Subcutaneous abdominal adipose tissue (tissue), 5 donors: ENCODE data around the gene NSL1.

Experiments used
- H3K27ac ChIP-seq: one replicate; pipeline ENCODE4 v1.7.0; 2013; ENCODE audit warnings: low read depth, mild to moderate bottlenecking, inconsistent platforms, low read length, moderate library complexity
- H3K27me3 ChIP-seq, 5 donors: one replicate each; pipeline ENCODE4 v1.7.0; 2013; ENCODE audit warnings: low read length in 5 of 5, inconsistent platforms in 1 of 5; ENCODE audit not compliant: control insufficient read depth in 5 of 5, insufficient read depth in 4 of 5
- H3K36me3 ChIP-seq, 5 donors: one replicate each; pipeline ENCODE4 v1.7.0; 2013; ENCODE audit warnings: low read length in 5 of 5; ENCODE audit not compliant: control insufficient read depth in 5 of 5, insufficient read depth in 5 of 5
- H3K4me1 ChIP-seq, 5 donors: one replicate each; pipeline ENCODE4 v1.7.0; 2013; ENCODE audit warnings: low read length in 5 of 5, mild to moderate bottlenecking in 3 of 5, moderate library complexity in 1 of 5; ENCODE audit not compliant: control insufficient read depth in 5 of 5, insufficient read depth in 5 of 5
- H3K4me3 ChIP-seq, 5 donors: one replicate each; pipeline ENCODE4 v1.7.0; 2013; ENCODE audit warnings: low read length in 5 of 5, low read depth in 1 of 5
- H3K9ac ChIP-seq, 5 donors: one replicate each; pipeline ENCODE4 v1.7.0; 2013; ENCODE audit warnings: low read length in 5 of 5, mild to moderate bottlenecking in 4 of 5, moderate library complexity in 3 of 5
- H3K9me3 ChIP-seq, 5 donors: one replicate each; pipeline ENCODE4 v1.7.0; 2013; ENCODE audit warnings: low read length in 5 of 5; ENCODE audit not compliant: control insufficient read depth in 5 of 5
- donor health status: healthy.
- donor health status: healthy.
- donor health status: healthy.
- donor health status: healthy.
- donor health status: healthy.

Gene NSL1

DNA sequence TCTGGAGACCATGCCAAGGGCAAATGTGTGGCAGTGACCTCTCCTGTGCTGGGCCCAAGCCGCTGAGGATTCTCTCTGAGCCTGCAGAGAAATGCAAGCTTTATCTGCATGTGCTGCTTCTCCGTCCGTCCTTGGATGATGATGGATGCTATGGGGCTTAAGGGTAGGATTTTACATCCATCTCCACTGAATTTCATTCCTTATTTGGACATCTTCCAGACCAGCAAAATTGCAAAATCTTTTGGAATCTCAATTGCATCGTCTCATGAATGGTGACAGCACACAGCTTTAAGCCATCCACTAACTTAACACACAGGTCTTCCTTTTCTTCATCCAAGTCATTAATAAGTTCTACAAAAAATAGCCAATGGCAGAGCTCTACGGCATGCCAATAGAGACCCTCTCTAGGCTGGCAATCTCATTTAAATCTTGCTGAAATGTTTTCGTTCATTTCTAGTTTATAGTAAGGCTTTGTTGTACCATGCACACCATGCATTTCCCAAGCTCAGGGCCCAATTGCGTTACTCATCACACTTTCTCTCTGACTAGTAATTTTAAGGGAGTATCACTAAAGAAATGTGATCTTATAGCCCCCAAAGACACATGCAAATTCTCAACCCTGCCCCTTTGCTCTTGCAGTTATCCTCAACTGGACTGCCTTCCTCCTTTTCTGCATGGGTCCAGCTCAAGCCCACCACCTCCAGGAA, 103.1 kb downstream of the NSL1 start:
- no peak overlapping the region for H3K27ac ChIP-seq

GRCh38 chr1:212687811-212688210, 103.8 kb downstream of the NSL1 start:
- Histone ChIP-seq H3K27me3 (peaks cover 0 to 6% (median 0%) of the 10 kb centered on the region in 5 donors), H3K36me3 (peaks cover 0 to 3% (median 0%) of the 10 kb centered on the region in 5 donors), H3K4me3 (no peak overlapping the region), H3K27ac (no peak overlapping the region), H3K9ac (no peak overlapping the region), H3K9me3 (no peaks in the 10 kb centered on the region), H3K4me1 (peaks cover 0 to 26% (median 5%) of the 10 kb centered on the region in 5 donors)

More for the DNA sequence above, 103.1 kb downstream of the NSL1 start:
- H3K9ac ChIP-seq: no peak overlapping the region
- H3K9me3 ChIP-seq: no peaks in the 10 kb centered on the region
- H3K36me3 ChIP-seq: peaks cover 0 to 3% (median 0%) of the 10 kb centered on the region in 5 donors
- H3K4me1 ChIP-seq: peaks cover 0 to 19% (median 4%) of the 10 kb centered on the region in 5 donors
- no peak overlapping the region for H3K4me3 ChIP-seq
- H3K27me3 ChIP-seq: peaks cover 0 to 6% (median 0%) of the 10 kb centered on the region in 5 donors

- Histone ChIP-seq H3K9ac (no peak overlapping the region), H3K4me1 (peaks cover 0 to 29% (median 5%) of the 10 kb centered on the region in 5 donors), H3K9me3 (no peaks in the 10 kb centered on the region), H3K4me3 (no peak overlapping the region), H3K36me3 (peaks cover 0 to 3% (median 0%) of the 10 kb centered on the region in 5 donors), H3K27ac (no peak overlapping the region), H3K27me3 (peaks cover 0 to 6% (median 0%) of the 10 kb centered on the region in 5 donors)
These were observed 105.0 kb downstream of the NSL1 start for GRCh38 chr1:212686591-212686990.

- peaks cover 0 to 6% (median 0%) of the 10 kb centered on the region in 5 donors for H3K27me3 ChIP-seq
These were observed 105.5 kb downstream of the NSL1 start for GRCh38 chr1:212686069-212686468.

DNA sequence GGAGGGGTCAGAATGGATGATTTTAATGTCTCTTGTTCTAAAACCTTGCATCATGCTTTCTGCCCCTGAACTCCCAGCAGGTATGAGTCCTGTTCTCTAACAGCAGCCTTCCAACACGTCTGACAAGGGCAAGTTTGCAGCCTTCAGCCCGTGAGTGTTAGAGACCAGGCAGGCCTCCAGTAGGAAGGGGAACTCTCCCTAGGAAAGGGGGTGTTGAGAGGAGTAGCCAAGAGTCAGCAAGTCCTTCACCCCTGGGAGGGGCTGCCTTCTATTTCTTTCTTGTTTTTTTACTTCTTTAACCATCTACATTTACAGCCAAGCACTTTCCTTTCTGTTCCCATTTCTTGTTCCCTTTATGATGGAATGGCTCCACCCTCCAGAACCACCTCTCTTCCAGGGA, 106.1 kb downstream of the NSL1 start:
- no peak overlapping the region for H3K9ac ChIP-seq
- no peak overlapping the region for H3K27ac ChIP-seq
- peaks cover 0 to 3% (median 0%) of the 10 kb centered on the region in 5 donors for H3K36me3 ChIP-seq
- H3K9me3 ChIP-seq: no peaks in the 10 kb centered on the region
- H3K27me3 ChIP-seq: peaks cover 0 to 6% (median 0%) of the 10 kb centered on the region in 5 donors
- H3K4me1 ChIP-seq: peaks cover 0 to 29% (median 5%) of the 10 kb centered on the region in 5 donors
- no peak overlapping the region for H3K4me3 ChIP-seq

More at GRCh38 chr1:212686069-212686468, 105.5 kb downstream of the NSL1 start:
- Histone ChIP-seq H3K9me3 (no peaks in the 10 kb centered on the region), H3K4me3 (no peak overlapping the region), H3K4me1 (peaks cover 0 to 29% (median 5%) of the 10 kb centered on the region in 5 donors), H3K9ac (no peak overlapping the region), H3K36me3 (peaks cover 0 to 3% (median 0%) of the 10 kb centered on the region in 5 donors), H3K27ac (no peak overlapping the region)

- Histone ChIP-seq H3K36me3 (peaks cover 0 to 3% (median 0%) of the 10 kb centered on the region in 5 donors), H3K4me3 (no peak overlapping the region), H3K4me1 (peaks cover 0 to 29% (median 5%) of the 10 kb centered on the region in 5 donors), H3K27ac (no peak overlapping the region), H3K9ac (no peak overlapping the region), H3K9me3 (no peaks in the 10 kb centered on the region), H3K27me3 (peaks cover 0 to 6% (median 0%) of the 10 kb centered on the region in 5 donors)
These were observed 107.0 kb downstream of the NSL1 start for GRCh38 chr1:212684521-212685090.

DNA sequence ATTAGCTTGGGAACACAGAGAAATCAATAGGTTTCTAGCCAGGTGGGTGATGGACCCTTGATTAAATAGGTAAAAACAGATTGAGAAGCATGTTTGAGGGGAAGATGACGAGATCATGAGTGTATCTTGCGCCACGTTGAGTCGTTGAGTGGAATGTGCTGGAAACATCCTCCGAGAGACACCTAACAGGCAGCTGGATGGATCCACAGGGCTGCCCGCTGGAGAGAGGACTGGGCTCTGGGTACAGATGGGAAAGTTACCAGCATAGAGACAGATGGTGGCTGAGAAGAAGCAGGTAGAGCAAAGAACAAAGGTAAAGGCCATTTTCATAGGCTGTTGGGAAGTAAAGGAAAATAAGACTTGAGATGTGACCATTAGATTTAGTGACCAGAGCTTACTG, 107.5 kb downstream of the NSL1 start:
- Histone ChIP-seq H3K27ac (no peak overlapping the region), H3K27me3 (peaks cover 0 to 6% (median 0%) of the 10 kb centered on the region in 5 donors), H3K9me3 (no peaks in the 10 kb centered on the region), H3K9ac (no peak overlapping the region), H3K4me1 (peaks cover 0 to 29% (median 5%) of the 10 kb centered on the region in 5 donors), H3K36me3 (peaks cover 0 to 3% (median 0%) of the 10 kb centered on the region in 5 donors), H3K4me3 (no peak overlapping the region)

DNA sequence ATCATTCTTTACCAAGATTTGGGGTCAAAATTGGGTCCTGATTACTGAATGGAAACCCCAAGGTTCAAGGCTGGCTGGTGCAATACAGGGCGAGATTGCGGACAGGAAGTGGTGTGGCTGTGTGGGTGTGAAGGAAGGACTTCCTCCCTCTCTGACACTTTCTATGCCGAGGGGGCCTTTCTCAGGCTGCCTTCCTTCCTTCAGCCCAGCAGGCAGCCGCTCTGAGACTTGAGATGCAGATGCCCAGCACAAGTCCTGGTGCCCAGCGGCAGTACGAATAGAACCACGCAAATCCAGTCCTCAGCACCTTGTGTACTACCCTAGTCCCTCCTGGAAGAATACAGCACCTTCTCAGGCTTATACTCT, 108.2 kb downstream of the NSL1 start:
- peaks cover 0 to 35% (median 5%) of the 10 kb centered on the region in 5 donors for H3K4me1 ChIP-seq
- no peak overlapping the region for H3K4me3 ChIP-seq
- H3K27ac ChIP-seq: no peak overlapping the region

DNA sequence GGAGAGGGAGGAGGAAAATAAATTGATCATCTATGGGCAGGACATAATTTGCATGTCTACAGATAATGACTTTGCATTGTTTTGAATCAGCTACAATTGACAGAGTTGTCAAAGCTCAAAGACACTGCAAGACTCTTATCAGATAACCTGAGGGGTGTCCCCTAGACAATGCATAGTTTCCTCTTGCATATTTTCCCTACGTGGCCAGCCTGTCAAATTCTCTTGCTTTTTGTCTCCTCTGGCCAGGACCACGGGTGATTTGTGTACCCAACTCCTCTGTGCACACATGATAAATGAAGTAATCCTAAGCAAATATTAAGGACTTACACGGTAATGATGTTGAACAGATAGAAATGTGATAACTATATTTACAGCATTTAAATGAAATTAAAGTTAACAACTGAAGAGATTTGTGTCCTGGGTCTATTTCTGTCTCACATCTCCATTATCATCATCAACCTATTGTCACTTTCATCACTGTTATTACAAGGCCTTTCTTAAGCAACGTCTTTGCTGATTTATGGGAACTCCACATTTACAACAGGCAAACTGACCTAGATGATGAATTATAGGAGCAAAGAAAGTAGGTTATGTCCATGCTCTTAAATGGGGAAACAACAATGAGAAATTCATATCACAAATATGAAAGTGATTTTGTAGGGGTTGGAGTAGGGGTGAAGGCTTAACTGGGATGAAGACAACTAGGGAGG, 110.7 kb downstream of the NSL1 start:
- H3K4me3 ChIP-seq: no peak overlapping the region
- peaks cover 0 to 6% (median 0%) of the 10 kb centered on the region in 5 donors for H3K27me3 ChIP-seq
- H3K9me3 ChIP-seq: no peaks in the 10 kb centered on the region
- H3K4me1 ChIP-seq: peaks cover 0 to 39% (median 5%) of the 10 kb centered on the region in 5 donors
- no peaks in the 10 kb centered on the region for H3K36me3 ChIP-seq
- H3K9ac ChIP-seq: no peak overlapping the region
- no peak overlapping the region for H3K27ac ChIP-seq

More for the DNA sequence above, 108.2 kb downstream of the NSL1 start:
- peaks cover 0 to 6% (median 0%) of the 10 kb centered on the region in 5 donors for H3K27me3 ChIP-seq
- peaks cover 0 to 3% (median 0%) of the 10 kb centered on the region in 5 donors for H3K36me3 ChIP-seq
- H3K9me3 ChIP-seq: no peaks in the 10 kb centered on the region
- H3K9ac ChIP-seq: no peak overlapping the region
